H1 (cell line): ENCODE data around the gene C3orf20. TPM values are rescaled to one million over a fixed set of nuclear protein-coding genes. Genes with fewer than 3 reads are reported as not detected.

Source experiments
- CHD7 ChIP-seq: fragments of 300-600 bp; sonication (generic); IDR thresholded peaks from 2 replicates; pipeline ENCODE4 v1.7.1; 2012; ENCODE audit warnings: low read length, moderate library complexity, mild to moderate bottlenecking, inconsistent platforms; ENCODE audit not compliant: insufficient replicate concordance
- SP4 ChIP-seq: IDR thresholded peaks from 2 replicates; pipeline ENCODE4 v1.6.1; 2012; ENCODE audit warnings: low read length, inconsistent platforms
- polyA plus RNA-seq, 7 experiments: library from polyadenylated mRNA; depleted of rRNA in 3 of 7; stranded (reverse) in 5 of 7; unstranded in 2 of 7; fragments of >200 nt in 5 of 7; fragments of 200-250 nt in 2 of 7; gene quantifications; 1 replicate in 5 of 7; 2 replicates in 1 of 7; 4 replicates in 1 of 7; pipeline versions ENCODE4 v1.2.1 to v1.2.3, GENCODE V29; 2011 to 2013; ENCODE audit warnings: missing spikeins in 2 of 7, mixed read lengths in 2 of 7
- total RNA-seq: library from RNA; stranded (reverse); fragmentation: NEBNext Ultra II Directional; extraction: Animal tissue kit (Norgen Biotek cat#: 25700); gene quantifications from 2 replicates; pipeline ENCODE4 v1.2.1, GENCODE V29; 2021

C3orf20 gene
- total and polyA plus RNA-seq, 2 of the 8 experiments (the other 6 are each of a cell fraction or from before 2014, with no cell fraction given): not detected

DNA sequence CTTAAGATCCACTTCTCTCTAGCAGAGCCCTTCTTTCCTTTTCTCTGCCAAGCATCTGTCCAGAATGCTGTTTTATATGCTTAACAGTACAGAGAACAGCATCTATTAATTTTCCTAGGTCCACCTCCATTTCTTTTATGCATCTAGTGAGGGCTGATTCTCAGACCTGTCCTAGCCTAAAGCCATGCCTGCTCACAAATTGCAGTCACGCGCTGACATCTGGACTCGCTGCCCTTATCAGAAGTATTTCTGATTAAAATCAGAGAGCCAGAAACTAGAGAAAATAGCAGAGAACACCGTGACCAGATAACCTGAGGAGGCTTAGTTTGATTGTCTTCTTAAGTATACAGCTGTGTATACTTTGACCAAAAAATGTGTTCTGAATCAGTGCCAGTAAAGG is 1.9 kb downstream of the C3orf20 start (continued):
- TF ChIP-seq CHD7: no peak
- TF ChIP-seq SP4: no peak
